PC-9 (cell line): Measurements from ENCODE around the gene RRN3.
"Not testable (repeated sequence)": the region's sequence is repeated elsewhere in the genome, so short reads cannot be mapped to it uniquely, and the experiment has no call there.

Experiments
- EZH2 ChIP-seq: fragments of 200-600 bp; sonication (generic); IDR thresholded peaks from 2 replicates; pipeline ENCODE4 v1.8.0; 2017; ENCODE audit warnings: antibody characterized with exemption, low read depth
- TF ChIP-seq, protein P1 (sequence below): fragments of 200-600 bp; sonication (generic); conservative IDR thresholded peaks from 2 replicates; pipeline ENCODE4 v1.6.1; 2017; ENCODE audit warnings: mixed run types, antibody characterized with exemption, mild to moderate bottlenecking, moderate library complexity

DNA sequence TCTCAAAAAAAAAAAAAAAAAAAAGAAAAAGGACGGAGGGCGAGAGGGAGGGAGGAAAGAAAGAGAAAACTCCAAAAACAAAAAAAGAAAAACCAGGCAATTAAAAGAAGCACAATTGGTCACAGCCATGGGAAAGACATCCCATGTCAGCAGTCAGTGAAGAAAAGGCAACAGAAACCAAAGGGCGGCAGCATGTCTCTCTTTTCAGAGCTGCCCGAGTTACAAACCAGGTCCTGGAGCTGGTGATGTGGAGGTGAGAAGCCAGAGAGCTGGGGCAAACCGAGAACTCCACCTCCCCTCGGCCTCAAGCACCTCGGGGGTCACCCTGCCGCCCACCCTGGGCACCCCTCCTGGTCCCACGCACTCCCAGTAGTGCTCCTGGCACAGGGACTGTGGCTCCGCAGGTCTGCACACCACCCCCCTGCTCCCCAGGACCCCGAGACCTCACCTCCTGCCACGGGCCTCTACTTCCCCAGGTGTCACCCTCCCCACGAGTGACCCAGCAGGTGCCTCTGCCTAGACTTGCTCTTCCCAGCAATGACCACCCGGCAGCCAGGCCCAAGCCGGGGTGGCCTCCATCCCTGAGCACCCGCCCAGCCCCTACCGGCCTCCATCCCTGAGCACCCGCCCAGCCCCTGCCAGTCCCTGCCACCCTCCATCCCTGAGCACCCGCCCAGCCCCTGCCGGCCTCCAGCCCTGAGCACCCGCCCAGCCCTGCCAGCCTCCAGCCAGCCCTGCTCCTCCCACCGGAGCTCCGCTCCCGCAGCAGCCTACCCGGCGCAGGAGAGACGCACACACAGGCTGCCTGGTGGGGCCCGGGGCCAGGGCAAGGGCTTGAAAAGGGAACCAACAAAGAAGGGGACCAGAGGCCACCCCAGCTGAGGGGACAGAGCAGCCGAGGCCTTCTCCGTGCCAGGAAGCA is 46.6 kb upstream of the RRN3 start:
- TF ChIP-seq, protein P1, sequence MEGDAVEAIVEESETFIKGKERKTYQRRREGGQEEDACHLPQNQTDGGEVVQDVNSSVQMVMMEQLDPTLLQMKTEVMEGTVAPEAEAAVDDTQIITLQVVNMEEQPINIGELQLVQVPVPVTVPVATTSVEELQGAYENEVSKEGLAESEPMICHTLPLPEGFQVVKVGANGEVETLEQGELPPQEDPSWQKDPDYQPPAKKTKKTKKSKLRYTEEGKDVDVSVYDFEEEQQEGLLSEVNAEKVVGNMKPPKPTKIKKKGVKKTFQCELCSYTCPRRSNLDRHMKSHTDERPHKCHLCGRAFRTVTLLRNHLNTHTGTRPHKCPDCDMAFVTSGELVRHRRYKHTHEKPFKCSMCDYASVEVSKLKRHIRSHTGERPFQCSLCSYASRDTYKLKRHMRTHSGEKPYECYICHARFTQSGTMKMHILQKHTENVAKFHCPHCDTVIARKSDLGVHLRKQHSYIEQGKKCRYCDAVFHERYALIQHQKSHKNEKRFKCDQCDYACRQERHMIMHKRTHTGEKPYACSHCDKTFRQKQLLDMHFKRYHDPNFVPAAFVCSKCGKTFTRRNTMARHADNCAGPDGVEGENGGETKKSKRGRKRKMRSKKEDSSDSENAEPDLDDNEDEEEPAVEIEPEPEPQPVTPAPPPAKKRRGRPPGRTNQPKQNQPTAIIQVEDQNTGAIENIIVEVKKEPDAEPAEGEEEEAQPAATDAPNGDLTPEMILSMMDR, result not testable (repeated sequence)
- not testable (repeated sequence) for TF ChIP-seq EZH2
